Measurements from ENCODE around the gene MUC6.

The MUC6 gene

GRCh38 chr11:1073261-1073724 lies 36.8 kb upstream of the MUC6 start:
- no peak for DNase-seq
- in situ Hi-C loops (cut with HindIII; ENCODE audit: low pct_ligation_motif_present, low pct_unique_long_range_greater_than_20kb, low sequenced_read_pairs), result no loop called here

GRCh38 chr11:1072821-1073231 lies 36.3 kb upstream of the MUC6 start:
- in situ Hi-C loops (cut with HindIII; ENCODE audit: low pct_ligation_motif_present, low pct_unique_long_range_greater_than_20kb, low sequenced_read_pairs), result no loop called here
- no peak for DNase-seq

GRCh38 chr11:1072116-1072820 lies 35.8 kb upstream of the MUC6 start:
- DNase-seq, result no peak
- in situ Hi-C loops (cut with HindIII; ENCODE audit: low pct_ligation_motif_present, low pct_unique_long_range_greater_than_20kb, low sequenced_read_pairs), result no loop called here

- in situ Hi-C loops (cut with HindIII; ENCODE audit: low pct_ligation_motif_present, low pct_unique_long_range_greater_than_20kb, low sequenced_read_pairs), result no loop called here
- DNase-seq, result no peak
Measured at GRCh38 chr11:1071571-1072115, 35.1 kb upstream of the MUC6 start.

- in situ Hi-C loops (cut with HindIII; ENCODE audit: low pct_ligation_motif_present, low pct_unique_long_range_greater_than_20kb, low sequenced_read_pairs), result no loop called here
- no peak for DNase-seq
Measured at GRCh38 chr11:1070594-1071462, 34.3 kb upstream of the MUC6 start.

GRCh38 chr11:1069740-1070139 lies 33.2 kb upstream of the MUC6 start:
- DNase-seq, result no peak
- in situ Hi-C loops (cut with HindIII; ENCODE audit: low pct_ligation_motif_present, low pct_unique_long_range_greater_than_20kb, low sequenced_read_pairs), result no loop called here

GRCh38 chr11:1067812-1068496 lies 31.4 kb upstream of the MUC6 start:
- in situ Hi-C loops (cut with HindIII; ENCODE audit: low pct_ligation_motif_present, low pct_unique_long_range_greater_than_20kb, low sequenced_read_pairs), result no loop called here
- DNase-seq, result no peak

GRCh38 chr11:1064167-1064566 lies 27.6 kb upstream of the MUC6 start:
- DNase-seq, result no peak
- in situ Hi-C loops (cut with HindIII; ENCODE audit: low pct_ligation_motif_present, low pct_unique_long_range_greater_than_20kb, low sequenced_read_pairs), result no loop called here

- DNase-seq, result no peak
- in situ Hi-C loops (cut with HindIII; ENCODE audit: low pct_ligation_motif_present, low pct_unique_long_range_greater_than_20kb, low sequenced_read_pairs), result no loop called here
Measured at GRCh38 chr11:1062075-1062820, 25.7 kb upstream of the MUC6 start.

GRCh38 chr11:1060852-1061616 lies 24.5 kb upstream of the MUC6 start:
- in situ Hi-C loops (cut with HindIII; ENCODE audit: low pct_ligation_motif_present, low pct_unique_long_range_greater_than_20kb, low sequenced_read_pairs), result no loop called here
- no peak for DNase-seq

- in situ Hi-C loops (cut with HindIII; ENCODE audit: low pct_ligation_motif_present, low pct_unique_long_range_greater_than_20kb, low sequenced_read_pairs), result no loop called here
- DNase-seq, result no peak
Measured at GRCh38 chr11:1060410-1060809, 23.9 kb upstream of the MUC6 start.

GRCh38 chr11:1059759-1060158 lies 23.2 kb upstream of the MUC6 start:
- no peak for DNase-seq
- in situ Hi-C loops (cut with HindIII; ENCODE audit: low pct_ligation_motif_present, low pct_unique_long_range_greater_than_20kb, low sequenced_read_pairs), result no loop called here

GRCh38 chr11:1057806-1058205 lies 21.3 kb upstream of the MUC6 start:
- in situ Hi-C loops (cut with HindIII; ENCODE audit: low pct_ligation_motif_present, low pct_unique_long_range_greater_than_20kb, low sequenced_read_pairs), result no loop called here
- no peak for DNase-seq

GRCh38 chr11:1055990-1056771 lies 19.7 kb upstream of the MUC6 start:
- in situ Hi-C loops (cut with HindIII; ENCODE audit: low pct_ligation_motif_present, low pct_unique_long_range_greater_than_20kb, low sequenced_read_pairs), result no loop called here

GRCh38 chr11:1055109-1055703 lies 18.7 kb upstream of the MUC6 start:
- in situ Hi-C loops (cut with HindIII; ENCODE audit: low pct_ligation_motif_present, low pct_unique_long_range_greater_than_20kb, low sequenced_read_pairs), result no loop called here
- DNase-seq, result no peak

More at GRCh38 chr11:1055990-1056771, 19.7 kb upstream of the MUC6 start:
- DNase-seq, result no peak

All from ACHN (cell line).